Measurements from ENCODE around the gene SERPINB4.

DNA sequence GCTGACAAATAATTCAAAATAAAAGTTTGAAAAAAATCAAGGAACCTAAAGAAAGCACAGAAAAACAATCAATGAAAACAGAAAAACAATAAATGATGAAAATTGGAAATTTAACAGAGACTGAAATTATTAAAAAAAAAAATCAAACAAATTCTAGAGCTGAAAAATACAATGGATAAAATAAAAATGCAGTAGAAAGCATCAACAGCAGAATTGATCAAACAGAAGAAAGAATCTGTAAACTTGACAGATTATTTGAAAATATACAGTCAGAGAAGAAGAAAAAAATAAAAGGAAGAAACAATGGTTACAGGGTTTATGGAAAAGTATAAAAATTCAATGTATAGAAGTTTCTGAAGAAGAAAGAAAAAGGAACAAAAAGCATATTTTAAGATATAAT is 16.2 kb downstream of the SERPINB4 start:
- no peak for TF ChIP-seq EZH2 (IDR thresholded peaks at IDR 0.05; ENCODE audit: borderline replicate concordance)
- TF ChIP-seq, protein P1, sequence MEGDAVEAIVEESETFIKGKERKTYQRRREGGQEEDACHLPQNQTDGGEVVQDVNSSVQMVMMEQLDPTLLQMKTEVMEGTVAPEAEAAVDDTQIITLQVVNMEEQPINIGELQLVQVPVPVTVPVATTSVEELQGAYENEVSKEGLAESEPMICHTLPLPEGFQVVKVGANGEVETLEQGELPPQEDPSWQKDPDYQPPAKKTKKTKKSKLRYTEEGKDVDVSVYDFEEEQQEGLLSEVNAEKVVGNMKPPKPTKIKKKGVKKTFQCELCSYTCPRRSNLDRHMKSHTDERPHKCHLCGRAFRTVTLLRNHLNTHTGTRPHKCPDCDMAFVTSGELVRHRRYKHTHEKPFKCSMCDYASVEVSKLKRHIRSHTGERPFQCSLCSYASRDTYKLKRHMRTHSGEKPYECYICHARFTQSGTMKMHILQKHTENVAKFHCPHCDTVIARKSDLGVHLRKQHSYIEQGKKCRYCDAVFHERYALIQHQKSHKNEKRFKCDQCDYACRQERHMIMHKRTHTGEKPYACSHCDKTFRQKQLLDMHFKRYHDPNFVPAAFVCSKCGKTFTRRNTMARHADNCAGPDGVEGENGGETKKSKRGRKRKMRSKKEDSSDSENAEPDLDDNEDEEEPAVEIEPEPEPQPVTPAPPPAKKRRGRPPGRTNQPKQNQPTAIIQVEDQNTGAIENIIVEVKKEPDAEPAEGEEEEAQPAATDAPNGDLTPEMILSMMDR (IDR thresholded peaks at IDR 0.05; ENCODE audit: poor library complexity), result no peak
- no peak for TF ChIP-seq EZH2phosphoT487 (IDR thresholded peaks at IDR 0.05; ENCODE audit: low read depth, severe bottlenecking, unreplicated experiment)
